GM12872 (cell line): Measurements from ENCODE around the gene PLXNA4.
A peak's percentile ranks its signal among the peaks of the same experiment; 100 is the strongest.

Experiments used
- TF ChIP-seq, protein P1 (sequence below): IDR thresholded peaks from 3 replicates; pipeline ENCODE4 v1.5.1; 2011; ENCODE audit warnings: low read depth, mild to moderate bottlenecking, low read length, moderate library complexity; ENCODE audit not compliant: insufficient read depth

Gene PLXNA4

GRCh38 chr7:132509643-132510042 lies 66.6 kb downstream of the PLXNA4 start:
- TF ChIP-seq, protein P1, sequence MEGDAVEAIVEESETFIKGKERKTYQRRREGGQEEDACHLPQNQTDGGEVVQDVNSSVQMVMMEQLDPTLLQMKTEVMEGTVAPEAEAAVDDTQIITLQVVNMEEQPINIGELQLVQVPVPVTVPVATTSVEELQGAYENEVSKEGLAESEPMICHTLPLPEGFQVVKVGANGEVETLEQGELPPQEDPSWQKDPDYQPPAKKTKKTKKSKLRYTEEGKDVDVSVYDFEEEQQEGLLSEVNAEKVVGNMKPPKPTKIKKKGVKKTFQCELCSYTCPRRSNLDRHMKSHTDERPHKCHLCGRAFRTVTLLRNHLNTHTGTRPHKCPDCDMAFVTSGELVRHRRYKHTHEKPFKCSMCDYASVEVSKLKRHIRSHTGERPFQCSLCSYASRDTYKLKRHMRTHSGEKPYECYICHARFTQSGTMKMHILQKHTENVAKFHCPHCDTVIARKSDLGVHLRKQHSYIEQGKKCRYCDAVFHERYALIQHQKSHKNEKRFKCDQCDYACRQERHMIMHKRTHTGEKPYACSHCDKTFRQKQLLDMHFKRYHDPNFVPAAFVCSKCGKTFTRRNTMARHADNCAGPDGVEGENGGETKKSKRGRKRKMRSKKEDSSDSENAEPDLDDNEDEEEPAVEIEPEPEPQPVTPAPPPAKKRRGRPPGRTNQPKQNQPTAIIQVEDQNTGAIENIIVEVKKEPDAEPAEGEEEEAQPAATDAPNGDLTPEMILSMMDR, result no peak

DNA sequence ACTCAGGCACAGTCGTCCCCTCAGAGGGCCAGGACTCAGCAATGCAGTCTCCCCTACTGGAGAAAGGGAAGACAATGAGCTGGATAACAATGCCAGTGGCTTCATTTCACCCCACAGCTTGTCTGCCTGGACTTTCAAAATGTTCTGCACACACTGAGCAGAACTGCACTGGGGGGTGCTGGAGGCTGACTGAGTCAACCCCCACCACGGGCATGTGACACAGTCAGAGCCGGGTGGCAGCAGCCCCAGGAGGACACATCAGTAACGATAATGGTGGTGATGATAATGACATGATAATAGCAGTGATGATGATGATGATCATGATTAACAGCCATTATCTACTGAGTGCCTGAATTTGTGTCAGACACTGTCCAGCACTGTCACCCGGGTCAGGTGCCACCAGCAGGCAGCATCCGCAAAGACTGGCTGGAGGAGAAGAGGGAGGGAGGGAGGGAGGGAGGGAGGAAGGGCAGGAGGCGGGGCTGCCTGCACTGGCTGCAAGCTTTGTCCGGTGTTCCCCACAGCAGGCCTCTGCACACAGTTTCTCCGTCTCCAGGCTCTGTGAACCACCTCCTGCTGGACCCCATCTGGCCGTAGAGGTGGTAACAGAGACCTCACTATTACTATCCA lies 67.4 kb downstream of the PLXNA4 start:
- TF ChIP-seq, protein P1, result no peak

DNA sequence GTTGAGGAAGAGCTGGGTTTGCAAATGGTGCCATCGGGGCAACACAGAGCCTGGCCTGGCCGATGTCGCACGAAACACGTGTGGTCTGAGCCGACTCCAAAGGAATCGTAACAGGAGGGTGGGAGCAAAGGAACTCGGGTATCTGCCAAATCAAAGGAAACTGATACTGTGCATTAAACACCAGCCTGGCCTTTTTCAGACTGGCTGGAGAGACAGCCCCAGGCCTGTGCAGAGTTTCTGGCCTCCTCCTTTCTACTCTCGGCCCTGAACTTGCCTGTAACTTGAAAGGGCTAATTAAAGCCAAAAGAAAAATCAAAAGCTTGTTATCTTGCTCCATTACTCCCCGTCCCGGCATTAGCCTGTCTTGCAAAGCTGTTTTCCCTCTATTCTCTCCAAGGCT lies 71.4 kb downstream of the PLXNA4 start:
- TF ChIP-seq, protein P1, result no peak

GRCh38 chr7:132504071-132504470 lies 72.2 kb downstream of the PLXNA4 start:
- TF ChIP-seq, protein P1, result no peak

- TF ChIP-seq, protein P1, result peak; percentile 14; the same call in 1 of the 3 replicates
Observed at GRCh38 chr7:132503415-132503814, 72.9 kb downstream of the PLXNA4 start.

DNA sequence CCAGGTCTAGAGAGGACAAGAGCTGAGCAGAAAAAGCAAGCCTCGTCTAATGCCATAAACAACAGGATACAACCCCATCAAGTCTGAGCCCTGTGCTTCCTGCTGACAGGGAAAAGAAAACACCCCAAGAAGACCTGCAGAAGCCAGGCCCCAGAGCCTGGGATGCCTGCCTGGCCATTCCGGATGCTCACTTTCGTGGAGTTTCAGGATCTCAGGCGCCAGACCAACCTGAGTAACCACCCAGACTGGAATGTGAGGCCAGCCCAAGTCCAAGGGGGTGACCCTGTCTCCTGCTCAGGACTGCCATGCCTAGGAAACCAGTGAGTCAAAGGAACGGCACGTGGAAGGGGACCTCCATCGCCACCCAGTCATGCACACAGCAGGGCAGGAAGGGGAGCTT lies 74.3 kb downstream of the PLXNA4 start:
- TF ChIP-seq, protein P1, result no peak

DNA sequence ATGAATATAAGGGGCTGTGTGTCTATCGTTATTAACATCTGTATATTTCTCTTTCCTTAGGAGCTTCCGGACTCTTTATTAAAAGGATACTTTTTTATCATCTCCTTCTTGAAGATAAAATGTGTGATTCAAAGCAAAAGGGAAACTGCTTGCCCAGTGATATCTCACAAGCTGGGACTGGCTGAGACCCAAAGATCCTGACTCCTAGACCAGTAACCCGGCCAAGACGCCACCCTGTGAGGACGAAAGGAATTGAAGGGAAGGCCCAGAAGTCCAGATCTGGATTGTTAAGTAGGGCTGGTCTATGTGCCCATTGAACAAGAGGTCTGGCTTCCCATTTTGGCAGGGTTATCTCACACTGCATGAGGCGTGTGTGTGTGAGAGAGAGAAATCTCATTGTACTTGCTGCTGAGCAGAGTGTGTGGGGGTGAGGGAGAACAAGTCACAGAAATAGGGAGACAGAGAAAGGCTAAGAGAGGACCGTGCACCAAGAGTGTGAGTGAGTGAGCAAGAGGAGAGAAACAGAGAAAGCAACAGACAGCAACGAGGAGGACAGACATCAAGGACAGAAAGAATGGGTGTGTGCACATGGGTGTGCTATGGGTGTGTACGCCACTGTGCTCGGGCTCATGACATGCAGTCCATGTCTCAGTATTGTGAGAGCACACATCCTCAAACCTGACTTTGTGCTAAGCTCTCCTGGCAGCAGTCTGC lies 75.4 kb downstream of the PLXNA4 start:
- TF ChIP-seq, protein P1, result no peak
